AG04449 (cell line): ENCODE results near the gene PRKN.

Source experiments
- CTCF ChIA-PET: fragments of 350-600 bp; formaldehyde crosslinking; extraction: SDS; loops from one replicate; lab custom pipeline; 2021; ENCODE audit warnings: antibody characterized with exemption; lab: Yijun Ruan, JAX
- POLR2A ChIA-PET: fragments of 400-600, 350-600 bp; formaldehyde crosslinking; extraction: SDS; loops from one replicate; lab custom pipeline; 2020; ENCODE audit warnings: antibody characterized with exemption, inconsistent platforms; lab: Yijun Ruan, JAX
- DNase-seq: peaks from one replicate; pipeline ENCODE4 v3.0.0-alpha.2; 2010; ENCODE audit warnings: low read depth, low spot score
- H3K4me3 ChIP-seq: 2 replicates; pipeline ENCODE4 v1.5.1; 2011; ENCODE audit warnings: low read depth, mild to moderate bottlenecking, control low read depth, low read length
- CTCF ChIP-seq: IDR thresholded peaks from one replicate; pipeline ENCODE4 v1.5.1; 2011; ENCODE audit warnings: mild to moderate bottlenecking, moderate library complexity, low read length, control low read depth, inconsistent platforms; ENCODE audit not compliant: insufficient read depth; ENCODE audit errors: missing control alignments

PRKN gene

DNA sequence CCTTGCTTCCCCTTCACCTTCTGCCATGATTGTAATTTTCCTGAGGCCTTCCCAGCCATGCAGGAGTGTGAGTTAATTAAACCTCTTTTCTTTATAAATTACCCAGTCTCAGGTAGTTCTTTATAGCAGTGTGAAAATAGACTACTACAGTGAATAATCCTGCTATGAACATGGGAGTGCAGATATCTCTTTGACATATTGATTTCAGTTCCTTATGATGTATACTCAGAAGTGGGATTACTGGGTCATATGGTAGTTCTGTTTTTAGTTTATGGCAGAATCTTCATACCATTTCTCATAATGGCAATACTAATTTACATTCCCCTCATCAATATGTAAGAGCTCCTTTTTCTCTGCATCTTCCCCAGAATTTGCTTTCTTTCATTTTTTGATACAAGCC is 26.2 kb upstream of the PRKN start:
- no peak overlapping the region for H3K4me3 ChIP-seq
- CTCF ChIA-PET = no interaction called here
- POLR2A ChIA-PET = no interaction called here
- TF ChIP-seq CTCF = no peak
- DNase-seq = no peak

DNA sequence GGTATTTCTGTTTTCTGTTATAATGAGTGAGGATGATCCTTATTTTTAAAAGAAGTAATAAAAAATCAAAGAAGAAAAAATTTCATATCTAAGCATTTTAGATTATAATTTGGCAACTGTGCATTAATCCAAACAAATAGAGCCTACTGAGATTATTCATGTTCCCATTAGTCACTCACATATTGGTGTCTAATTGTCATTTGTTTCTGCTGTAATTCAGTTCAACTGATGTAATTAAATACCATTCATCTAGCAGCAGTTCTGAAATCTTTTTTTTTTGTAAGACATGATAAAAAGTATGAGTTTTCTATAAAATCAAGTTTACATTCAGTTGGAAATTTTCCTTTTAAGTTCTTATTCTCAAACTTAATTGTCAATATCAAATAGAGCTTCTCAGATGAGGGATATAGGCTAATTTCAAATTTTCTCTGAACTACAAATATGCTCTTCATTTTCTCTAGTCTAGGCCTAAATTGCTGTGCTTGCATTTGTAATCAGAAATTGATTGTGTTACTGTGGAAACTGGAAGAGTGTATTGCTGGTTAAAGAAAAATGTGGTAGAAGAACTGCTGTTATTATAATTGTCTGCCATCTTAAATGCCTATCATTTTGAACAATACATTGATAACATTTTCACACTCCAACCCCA is 23.8 kb upstream of the PRKN start:
- ChIA-PET POLR2A (no interaction called here), CTCF (no interaction called here)
- TF ChIP-seq CTCF = no peak
- DNase-seq = no peak
- H3K4me3 ChIP-seq = no peak overlapping the region

DNA sequence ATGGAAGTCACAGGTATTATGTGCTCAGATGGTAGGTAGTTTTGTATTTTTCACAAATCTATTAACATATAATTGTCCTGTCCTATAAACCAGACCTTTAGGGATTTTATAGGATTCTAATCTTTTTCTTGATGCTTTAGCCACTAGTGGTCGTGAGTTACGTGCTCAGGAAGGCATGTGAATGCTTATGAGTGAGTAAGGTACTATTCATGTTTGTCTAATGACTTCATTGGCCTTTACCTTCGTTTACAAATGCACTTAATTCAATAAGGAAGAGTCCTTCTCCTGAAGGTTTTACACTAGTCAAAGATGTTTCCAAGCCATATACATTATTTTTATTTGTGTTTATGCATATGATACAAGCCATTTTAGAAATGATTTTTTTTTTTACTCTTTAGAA is 23.2 kb upstream of the PRKN start:
- TF ChIP-seq CTCF = no peak
- POLR2A ChIA-PET = no interaction called here
- CTCF ChIA-PET = no interaction called here
- DNase-seq = no peak
- H3K4me3 ChIP-seq = no peak overlapping the region

DNA sequence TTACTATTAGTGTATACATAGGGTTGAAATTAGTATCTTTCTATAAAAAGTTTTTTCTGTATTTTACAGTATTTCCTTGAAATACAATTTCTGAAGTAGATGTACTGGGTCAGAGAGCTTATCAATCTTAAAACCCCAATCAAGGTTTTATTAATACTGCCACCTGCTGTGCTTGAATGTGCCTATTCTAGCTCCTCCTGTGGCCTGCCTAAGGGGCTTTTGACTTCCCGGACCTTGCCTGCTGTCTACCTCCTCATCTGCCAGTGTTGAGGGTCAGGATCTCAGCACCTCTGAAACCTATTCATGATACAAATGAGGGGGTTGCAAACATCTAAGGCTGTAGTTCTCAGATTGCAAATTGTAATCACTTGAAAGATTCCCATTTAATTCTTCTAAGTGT is 9.4 kb upstream of the PRKN start:
- ChIA-PET POLR2A (no interaction called here), CTCF (no interaction called here)
- no peak for DNase-seq
- TF ChIP-seq CTCF = no peak
- H3K4me3 ChIP-seq = no peak overlapping the region

DNA sequence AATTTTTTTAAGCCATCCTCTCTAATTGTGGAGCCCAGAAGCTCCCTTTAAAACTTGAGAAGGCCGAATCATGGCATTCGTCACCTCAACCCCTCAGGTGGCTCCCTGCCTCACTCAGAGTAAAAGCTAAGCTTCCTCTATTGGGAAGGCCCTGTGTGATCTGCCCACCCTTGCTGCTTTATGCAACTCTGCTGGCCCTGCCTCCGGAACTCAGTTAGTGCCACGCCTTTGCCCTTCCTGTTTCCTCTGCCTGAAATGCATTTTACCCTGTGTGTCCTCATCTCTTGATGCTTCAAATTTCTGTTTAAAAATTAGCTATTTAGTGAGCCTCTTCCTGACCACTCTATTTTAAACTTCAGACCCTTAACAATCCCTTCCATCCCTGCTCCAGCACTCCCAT is 5.9 kb upstream of the PRKN start:
- ChIA-PET POLR2A (no interaction called here), CTCF (no interaction called here)
- TF ChIP-seq CTCF = no peak
- no peak for DNase-seq
- no peak overlapping the region for H3K4me3 ChIP-seq

DNA sequence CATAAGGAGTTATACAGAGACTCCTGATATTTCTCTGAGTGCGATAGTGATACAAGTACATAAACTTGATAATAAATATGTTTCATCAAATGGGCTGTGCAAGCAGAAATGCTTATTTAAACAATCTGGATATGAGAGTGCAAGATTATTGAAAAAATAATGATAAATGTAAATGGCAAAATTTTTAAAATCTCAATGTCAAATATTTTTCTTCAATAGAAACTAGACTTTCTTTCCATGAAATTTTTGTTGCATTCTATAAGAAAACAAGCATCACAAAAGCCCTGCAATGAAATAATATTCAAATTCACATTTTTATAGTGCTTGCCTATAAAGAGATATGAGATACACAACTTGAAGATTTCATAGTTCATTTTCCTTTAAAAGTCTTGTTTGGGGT is 2.9 kb upstream of the PRKN start:
- DNase-seq = no peak
- ChIA-PET CTCF (no interaction called here), POLR2A (no interaction called here)
- TF ChIP-seq CTCF = no peak
- H3K4me3 ChIP-seq = no peak overlapping the region
